Body of pancreas (tissue), 4 donors: ENCODE data around the gene SVIL.

Experiments
- CTCF ChIP-seq, 7 experiments: fragments of 450-650 bp in 4 of 7; fragments of 200-600 bp in 3 of 7; sonication (generic) in 3 of 7; IDR thresholded peaks; one replicate each; pipeline ENCODE4 v1.5.1; 2016 to 2019; ENCODE audit warnings: antibody characterized with exemption in 7 of 7
- POLR2A ChIP-seq, 3 donors: fragments of 450-650 bp; IDR thresholded peaks; one replicate each; pipeline ENCODE4 v1.6.1; 2016; ENCODE audit warnings: antibody characterized with exemption in 3 of 3, mild to moderate bottlenecking in 2 of 3

GRCh38 chr10:29621161-29621560 is 13.6 kb downstream of the SVIL start:
- TF ChIP-seq CTCF (IDR thresholded peaks at IDR 0.05) (no peak), POLR2A (IDR thresholded peaks at IDR 0.05) (no peak)
